GM21737 (cell line): ENCODE measurements around the gene NPIPA1.
"Not testable (repeated sequence)": the region's sequence is repeated elsewhere in the genome, so short reads cannot be mapped to it uniquely, and the experiment has no call there.

Experiments used
- ATAC-seq: cut with Tn5 transposase; IDR thresholded peaks from one replicate; pipeline ENCODE4 v1.9.1; 2021; ENCODE audit warnings: mild to moderate bottlenecking, moderate library complexity; ENCODE audit not compliant: unreplicated experiment

NPIPA1 gene

GRCh38 chr16:14975418-14976194 lies 38.4 kb downstream of the NPIPA1 start:
- ATAC-seq = peak; percentile 24

GRCh38 chr16:14976971-14977736 lies 39.9 kb downstream of the NPIPA1 start:
- ATAC-seq = not testable (repeated sequence)

DNA sequence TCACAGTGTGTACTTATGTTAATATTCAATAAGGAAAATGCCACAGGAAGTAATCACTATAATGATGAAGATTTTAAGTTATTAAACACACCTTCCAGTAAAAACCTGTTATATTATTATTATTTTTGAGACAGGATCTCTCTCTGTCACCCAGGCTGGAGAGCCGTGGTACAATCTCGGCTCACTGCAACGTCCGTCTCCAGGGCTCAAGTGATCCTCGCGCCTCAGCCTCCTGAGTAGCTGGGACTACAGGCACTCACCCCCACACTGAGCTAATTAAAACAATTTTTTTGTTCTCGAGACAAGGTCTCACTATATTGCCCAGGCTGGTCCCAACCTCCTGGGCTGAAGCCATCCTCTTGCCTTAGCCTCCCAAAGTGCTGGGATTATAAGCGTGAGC lies 41.0 kb downstream of the NPIPA1 start:
- ATAC-seq = not testable (repeated sequence)

GRCh38 chr16:14978908-14979307 lies 41.7 kb downstream of the NPIPA1 start:
- not testable (repeated sequence) for ATAC-seq

- not testable (repeated sequence) for ATAC-seq
These were observed 44.0 kb downstream of the NPIPA1 start for GRCh38 chr16:14981234-14981633.

- ATAC-seq = not testable (repeated sequence)
These were observed 45.3 kb downstream of the NPIPA1 start for GRCh38 chr16:14982521-14982920.

DNA sequence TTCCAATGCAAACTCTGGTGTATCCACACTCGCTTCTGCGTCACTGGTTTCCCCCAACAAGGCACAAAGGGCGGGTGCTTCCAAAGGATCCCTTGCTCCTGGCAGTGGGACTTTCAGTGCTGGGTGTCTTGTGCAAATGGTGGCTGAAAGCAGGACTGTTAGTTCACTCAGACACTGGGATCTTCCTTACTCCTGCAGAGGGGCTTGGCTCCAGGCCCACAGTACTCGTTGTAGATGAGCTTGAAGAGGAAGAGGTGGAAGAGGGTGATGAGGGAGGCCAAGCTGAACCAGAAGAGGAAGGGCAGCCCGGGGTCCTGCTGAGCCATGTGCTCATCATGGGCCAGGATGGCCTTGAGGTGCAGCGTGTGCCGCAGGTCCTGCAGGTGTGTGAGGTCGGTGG lies 50.8 kb downstream of the NPIPA1 start:
- not testable (repeated sequence) for ATAC-seq

DNA sequence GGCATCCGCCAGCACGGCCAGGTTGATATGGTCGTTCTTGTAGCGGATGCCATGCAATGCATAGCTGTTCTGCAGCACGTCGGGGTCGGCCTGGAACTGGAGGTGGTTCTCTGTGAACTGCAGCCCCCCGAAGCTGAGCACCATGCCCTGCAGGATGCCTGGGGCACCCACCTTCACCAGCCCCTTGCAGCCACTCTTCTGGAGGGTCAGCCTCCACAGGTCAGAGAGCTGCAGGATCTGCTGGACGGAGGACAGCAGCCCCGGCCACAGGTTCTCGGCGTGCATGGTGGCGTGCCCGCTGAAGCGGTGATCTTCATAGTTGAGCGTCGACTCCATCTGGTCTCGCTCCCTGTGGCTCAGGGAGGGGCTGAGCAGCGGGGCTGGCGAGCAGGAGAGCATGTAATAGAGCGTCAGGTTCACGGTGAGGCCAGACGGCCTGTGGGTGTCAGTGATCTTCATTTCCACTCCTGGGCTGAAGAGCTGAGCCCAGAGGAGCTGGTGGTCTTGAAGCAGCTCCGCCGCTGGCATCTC lies 51.5 kb downstream of the NPIPA1 start:
- not testable (repeated sequence) for ATAC-seq

- not testable (repeated sequence) for ATAC-seq
These were observed 52.3 kb downstream of the NPIPA1 start for GRCh38 chr16:14989291-14990281.

DNA sequence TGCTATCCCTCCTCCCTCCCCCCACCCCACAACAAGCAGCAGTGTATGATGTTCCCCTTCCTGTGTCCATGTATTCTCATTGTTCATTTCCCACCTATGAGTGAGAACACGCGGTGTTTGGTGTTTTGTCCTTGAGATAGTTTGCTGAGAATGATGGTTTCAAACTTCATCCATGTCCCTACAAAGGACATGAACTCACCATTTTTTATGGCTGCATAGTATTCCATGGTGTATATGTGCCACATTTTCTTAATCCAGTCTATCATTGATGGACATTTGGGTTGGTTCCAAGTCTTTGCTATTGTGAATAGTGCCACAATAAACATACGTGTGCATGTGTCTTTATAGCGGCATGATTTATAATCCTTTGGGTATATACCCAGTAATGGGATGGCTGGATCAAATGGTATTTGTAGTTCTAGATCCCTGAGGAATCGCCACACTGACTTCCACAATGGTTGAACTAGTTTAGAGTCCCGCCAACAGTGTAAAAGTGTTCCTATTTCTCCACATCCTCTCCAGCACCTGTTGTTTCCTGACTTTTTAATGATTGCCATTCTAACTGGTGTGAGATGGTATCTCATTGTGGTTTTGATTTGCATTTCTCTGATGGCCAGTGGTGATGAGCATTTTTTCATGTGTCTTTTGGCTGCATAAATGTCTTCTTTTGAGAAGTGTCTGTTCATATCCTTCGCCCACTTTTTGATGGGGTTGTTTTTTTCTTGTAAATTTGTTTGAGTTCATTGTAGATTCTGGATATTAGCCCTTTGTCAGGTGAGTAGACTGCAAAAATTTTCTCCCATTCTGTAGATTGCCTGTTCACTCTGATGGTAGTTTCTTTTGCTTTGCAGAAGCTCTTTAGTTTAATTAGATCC lies 56.3 kb downstream of the NPIPA1 start:
- not testable (repeated sequence) for ATAC-seq

DNA sequence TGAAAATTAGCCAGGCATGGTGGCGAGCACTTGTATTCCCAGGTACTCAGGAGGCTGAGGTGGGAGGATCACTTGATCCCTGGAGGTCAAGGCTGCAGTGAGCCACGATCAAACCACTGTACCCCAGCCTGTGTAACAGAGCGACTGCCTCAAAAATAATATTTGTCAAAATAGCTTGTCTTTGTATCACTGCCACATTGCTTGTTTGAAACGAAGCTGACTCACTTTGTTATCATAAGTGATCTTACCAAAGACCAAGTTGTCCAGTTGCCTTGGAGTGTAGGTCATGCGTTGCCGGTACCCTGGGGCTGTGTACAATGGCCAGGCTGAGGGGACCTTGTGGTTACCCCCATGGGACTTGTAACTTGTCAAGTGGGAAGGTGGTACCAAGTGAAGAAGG lies 59.5 kb downstream of the NPIPA1 start:
- ATAC-seq = not testable (repeated sequence)

DNA sequence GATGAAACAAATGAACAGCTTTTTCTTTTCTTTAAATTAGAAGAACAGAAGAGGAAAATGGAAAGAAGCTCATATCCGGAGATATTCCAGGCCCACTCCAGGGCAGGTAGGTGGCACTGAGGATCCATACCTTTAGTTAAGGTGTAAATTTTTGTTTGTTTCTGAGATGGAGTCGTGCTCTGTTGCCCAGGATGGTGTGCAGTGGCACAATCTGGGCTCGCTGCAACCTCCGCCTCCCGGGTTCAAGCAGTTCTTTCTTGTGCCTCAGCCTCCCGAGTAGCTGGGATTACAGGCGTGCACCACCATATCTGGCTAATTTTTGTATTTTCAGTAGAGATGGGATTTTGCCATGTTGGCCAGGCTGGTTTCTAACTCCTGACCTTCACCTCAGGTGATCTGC lies 61.1 kb downstream of the NPIPA1 start:
- not testable (repeated sequence) for ATAC-seq

DNA sequence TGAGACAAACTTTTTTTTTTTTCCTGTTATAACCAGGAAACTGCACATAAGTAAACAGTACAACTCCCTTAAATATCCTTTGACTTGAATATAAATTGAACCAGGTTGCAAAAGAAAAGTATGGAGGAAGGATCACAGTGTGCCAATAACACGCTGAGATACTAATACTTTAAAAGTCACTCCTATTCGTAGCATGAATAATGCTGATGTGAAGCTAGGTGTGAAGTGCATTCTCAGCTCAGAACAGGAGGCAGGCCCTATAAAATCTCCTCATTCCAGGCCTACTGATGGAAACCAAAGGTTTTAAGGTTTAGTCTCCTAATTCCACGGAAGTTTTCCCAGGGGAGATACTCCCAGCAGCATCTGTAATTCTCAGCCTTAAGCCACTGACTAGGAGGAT lies 62.6 kb downstream of the NPIPA1 start:
- ATAC-seq = not testable (repeated sequence)
